Cortex of kidney (tissue), 1 donor: Measurements from ENCODE around the gene CCR6.

ENCODE experiments used
- DNase-seq: peaks from one replicate; lab custom pipeline; 2025; lab: John Stamatoyannopoulos, UW

CCR6 gene

GRCh38 chr6:167120583-167120903 lies 2.4 kb upstream of the CCR6 start:
- no peak for DNase-seq

GRCh38 chr6:167121335-167121841 lies 1.5 kb upstream of the CCR6 start:
- DNase-seq = no peak

GRCh38 chr6:167122041-167122826 lies 662 bp upstream of the CCR6 start:
- no peak for DNase-seq

- no peak for DNase-seq
Observed at GRCh38 chr6:167124753-167125152, 1.9 kb downstream of the CCR6 start.

- DNase-seq = no peak
Observed at GRCh38 chr6:167125410-167125809, 2.5 kb downstream of the CCR6 start.

- DNase-seq = no peak
Observed at GRCh38 chr6:167125855-167126349, 3.0 kb downstream of the CCR6 start.

- DNase-seq = no peak
Observed at GRCh38 chr6:167127785-167128531, 5.1 kb downstream of the CCR6 start.

GRCh38 chr6:167129159-167129558 lies 6.3 kb downstream of the CCR6 start:
- DNase-seq = no peak

- no peak for DNase-seq
Observed at GRCh38 chr6:167129562-167129961, 6.7 kb downstream of the CCR6 start.

GRCh38 chr6:167130008-167130677 lies 7.2 kb downstream of the CCR6 start:
- no peak for DNase-seq

- no peak for DNase-seq
Observed at GRCh38 chr6:167130712-167131684, 8.1 kb downstream of the CCR6 start.

GRCh38 chr6:167134448-167135328 lies 11.8 kb downstream of the CCR6 start:
- DNase-seq = no peak

- DNase-seq = no peak
Observed at GRCh38 chr6:167136376-167136775, 13.5 kb downstream of the CCR6 start.

- DNase-seq = no peak
Observed at GRCh38 chr6:167137081-167137480, 14.2 kb downstream of the CCR6 start.

GRCh38 chr6:167137881-167138280 lies 15.0 kb downstream of the CCR6 start:
- no peak for DNase-seq

GRCh38 chr6:167139761-167140160 lies 16.9 kb downstream of the CCR6 start:
- no peak for DNase-seq

GRCh38 chr6:167140589-167141474 lies 17.9 kb downstream of the CCR6 start:
- no peak for DNase-seq

- DNase-seq = no peak
Observed at GRCh38 chr6:167141667-167142432, 19.0 kb downstream of the CCR6 start.

GRCh38 chr6:167142433-167142761 lies 19.5 kb downstream of the CCR6 start:
- no peak for DNase-seq
